HepG2 (cell line): Measurements from ENCODE around the gene ARID5B. TPM values are rescaled to one million over a fixed set of nuclear protein-coding genes. Genes with fewer than 3 reads are reported as not detected.

Source experiments
- BCL6 ChIP-seq: IDR thresholded peaks from 2 replicates; pipeline ENCODE4 v1.6.1; 2016; ENCODE audit warnings: missing genetic modification reagents, missing compliant biosample characterization
- DNMT3B ChIP-seq: conservative IDR thresholded peaks from 2 replicates; pipeline ENCODE4 v1.6.1; 2016; ENCODE audit warnings: missing biosample characterization, control low read depth
- ETV5 ChIP-seq: IDR thresholded peaks from 2 replicates; pipeline ENCODE4 v1.6.1; 2018; ENCODE audit warnings: missing biosample characterization, missing genetic modification reagents, inconsistent platforms, borderline replicate concordance
- GPN1 ChIP-seq: sonication (generic); formaldehyde crosslinking; IDR thresholded peaks from 2 replicates; pipeline ENCODE4 v1.5.1; 2020; ENCODE audit warnings: missing genetic modification reagents, borderline replicate concordance
- JDP2 ChIP-seq: sonication (generic); formaldehyde crosslinking; IDR thresholded peaks from 2 replicates; pipeline ENCODE4 v1.8.1; 2022; ENCODE audit warnings: missing genetic modification reagents, borderline replicate concordance
- MIXL1 ChIP-seq: IDR thresholded peaks from 2 replicates; pipeline ENCODE4 v1.6.1; 2016
- MTF2 ChIP-seq: sonication (generic); formaldehyde crosslinking; IDR thresholded peaks from 2 replicates; pipeline ENCODE4 v1.5.0; 2020; ENCODE audit warnings: missing genetic modification reagents, borderline replicate concordance
- NFIB ChIP-seq: sonication (generic); formaldehyde crosslinking; IDR thresholded peaks from 2 replicates; pipeline ENCODE4 v1.9.0; 2021; ENCODE audit warnings: missing genetic modification reagents, mild to moderate bottlenecking, borderline replicate concordance
- PTBP1 ChIP-seq: fragments of 200-400 bp; formaldehyde crosslinking; IDR thresholded peaks from 2 replicates; pipeline ENCODE4 v1.6.1; 2018; ENCODE audit warnings: low read length, low read depth; ENCODE audit not compliant: poor library complexity, severe bottlenecking
- ZNF567 ChIP-seq: sonication (generic); formaldehyde crosslinking; IDR thresholded peaks from 2 replicates; pipeline ENCODE4 v1.8.1; 2023; ENCODE audit warnings: mild to moderate bottlenecking, missing genetic modification reagents, borderline replicate concordance
- polyA plus RNA-seq, 8 experiments: library from polyadenylated mRNA; depleted of rRNA in 3 of 8; stranded (reverse) in 7 of 8; unstranded in 1 of 8; fragments of >200 nt; fragmentation: Illumina TruSeq in 4 of 8; extraction: Trizol in 4 of 8; gene quantifications; 2 replicates each; pipeline versions ENCODE4 v1.2.1 to v1.2.3, GENCODE V29; 2011 to 2016; ENCODE audit warnings: low read depth in 4 of 8, missing spikeins in 1 of 8, mixed read lengths in 1 of 8; ENCODE audit not compliant: insufficient read depth in 1 of 8
- total RNA-seq, 5 experiments: library from RNA; depleted of rRNA; stranded (reverse); fragments of >200 nt; fragmentation: Illumina TruSeq; extraction: Trizol; gene quantifications; 2 replicates each; pipeline ENCODE4 v1.2.3, GENCODE V29; 2016; ENCODE audit warnings: low read depth in 1 of 5
- TF ChIP-seq, protein P1 (sequence below): sonication (generic); formaldehyde crosslinking; IDR thresholded peaks from 2 replicates; pipeline ENCODE4 v1.5.0; 2020; ENCODE audit warnings: mild to moderate bottlenecking, missing genetic modification reagents
- TF ChIP-seq, protein P2 (sequence below): sonication (generic); formaldehyde crosslinking; conservative IDR thresholded peaks from 2 replicates; pipeline ENCODE4 v1.8.0; 2022; ENCODE audit warnings: mild to moderate bottlenecking, moderate library complexity, missing genetic modification reagents
- TF ChIP-seq, protein P3 (sequence below): sonication (generic); formaldehyde crosslinking; IDR thresholded peaks from 2 replicates; pipeline ENCODE4 v1.4.0; 2020; ENCODE audit warnings: missing genetic modification reagents; ENCODE audit errors: not compliant biosample characterization
- TF ChIP-seq, protein P4 (sequence below): sonication (generic); formaldehyde crosslinking; IDR thresholded peaks from 2 replicates; pipeline ENCODE4 v1.4.0; 2020; ENCODE audit warnings: missing genetic modification reagents, borderline replicate concordance
- TF ChIP-seq, protein P5 (sequence below): IDR thresholded peaks from 2 replicates; pipeline ENCODE4 v1.6.1; 2016; ENCODE audit warnings: low read depth, missing genetic modification reagents, missing compliant biosample characterization

ARID5B gene
- total and polyA plus RNA-seq, 2 of the 13 experiments (the other 11 are each of a cell fraction or from before 2014, with no cell fraction given), result 6.2 to 21.1 TPM

DNA sequence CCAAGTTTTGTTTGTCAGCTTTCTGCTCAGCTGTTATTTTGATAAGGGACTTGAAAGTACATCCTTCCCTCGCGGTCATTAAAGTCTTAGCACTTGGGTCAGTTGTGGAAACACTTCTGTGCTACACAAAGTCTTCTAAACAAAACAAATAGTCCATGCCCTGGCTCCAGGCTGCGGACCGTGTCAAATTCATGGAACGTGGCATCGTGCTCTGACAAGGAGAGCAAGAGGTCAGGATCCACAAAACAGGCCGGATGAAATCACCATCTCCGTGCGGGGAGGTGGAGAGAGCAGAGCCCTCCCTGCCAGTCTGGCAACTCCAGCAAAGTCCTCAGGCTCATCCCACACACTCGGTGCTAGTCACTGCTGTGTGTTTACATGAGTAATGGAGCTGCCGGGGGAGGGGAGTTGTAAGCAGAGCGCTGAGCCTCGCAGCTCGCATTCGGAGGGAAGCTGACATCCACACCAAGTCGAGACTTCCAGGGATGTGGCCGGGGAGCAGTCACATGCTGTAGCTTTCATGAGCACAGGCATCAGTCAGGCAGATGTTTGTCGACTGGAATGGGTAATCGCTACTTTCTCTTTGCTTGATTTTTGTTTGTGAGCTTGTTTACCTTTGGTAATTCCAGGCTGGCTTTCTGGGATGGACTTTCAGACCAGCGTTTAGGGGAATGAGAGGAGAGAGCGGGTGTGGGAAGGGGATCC is 147.6 kb downstream of the ARID5B start (continued):
- TF ChIP-seq, protein P1, sequence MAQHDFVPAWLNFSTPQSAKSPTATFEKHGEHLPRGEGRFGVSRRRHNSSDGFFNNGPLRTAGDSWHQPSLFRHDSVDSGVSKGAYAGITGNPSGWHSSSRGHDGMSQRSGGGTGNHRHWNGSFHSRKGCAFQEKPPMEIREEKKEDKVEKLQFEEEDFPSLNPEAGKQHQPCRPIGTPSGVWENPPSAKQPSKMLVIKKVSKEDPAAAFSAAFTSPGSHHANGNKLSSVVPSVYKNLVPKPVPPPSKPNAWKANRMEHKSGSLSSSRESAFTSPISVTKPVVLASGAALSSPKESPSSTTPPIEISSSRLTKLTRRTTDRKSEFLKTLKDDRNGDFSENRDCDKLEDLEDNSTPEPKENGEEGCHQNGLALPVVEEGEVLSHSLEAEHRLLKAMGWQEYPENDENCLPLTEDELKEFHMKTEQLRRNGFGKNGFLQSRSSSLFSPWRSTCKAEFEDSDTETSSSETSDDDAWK, result no peak
- peak; percentile 91 for TF ChIP-seq DNMT3B
- peak; percentile 31; the same call in 1 of the 2 replicates for TF ChIP-seq ZNF567 (CRISPR knock-in tag)
- TF ChIP-seq, protein P2, sequence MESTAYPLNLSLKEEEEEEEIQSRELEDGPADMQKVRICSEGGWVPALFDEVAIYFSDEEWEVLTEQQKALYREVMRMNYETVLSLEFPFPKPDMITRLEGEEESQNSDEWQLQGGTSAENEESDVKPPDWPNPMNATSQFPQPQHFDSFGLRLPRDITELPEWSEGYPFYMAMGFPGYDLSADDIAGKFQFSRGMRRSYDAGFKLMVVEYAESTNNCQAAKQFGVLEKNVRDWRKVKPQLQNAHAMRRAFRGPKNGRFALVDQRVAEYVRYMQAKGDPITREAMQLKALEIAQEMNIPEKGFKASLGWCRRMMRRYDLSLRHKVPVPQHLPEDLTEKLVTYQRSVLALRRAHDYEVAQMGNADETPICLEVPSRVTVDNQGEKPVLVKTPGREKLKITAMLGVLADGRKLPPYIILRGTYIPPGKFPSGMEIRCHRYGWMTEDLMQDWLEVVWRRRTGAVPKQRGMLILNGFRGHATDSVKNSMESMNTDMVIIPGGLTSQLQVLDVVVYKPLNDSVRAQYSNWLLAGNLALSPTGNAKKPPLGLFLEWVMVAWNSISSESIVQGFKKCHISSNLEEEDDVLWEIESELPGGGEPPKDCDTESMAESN (CRISPR knock-in tag), result peak; percentile 86
- TF ChIP-seq BCL6, result peak; percentile 89
- no peak for TF ChIP-seq GPN1
- peak; percentile 82; the same call in 1 of the 2 replicates for TF ChIP-seq ETV5 (CRISPR knock-in tag)
- TF ChIP-seq MTF2 (CRISPR knock-in tag), result no peak
- TF ChIP-seq, protein P3, sequence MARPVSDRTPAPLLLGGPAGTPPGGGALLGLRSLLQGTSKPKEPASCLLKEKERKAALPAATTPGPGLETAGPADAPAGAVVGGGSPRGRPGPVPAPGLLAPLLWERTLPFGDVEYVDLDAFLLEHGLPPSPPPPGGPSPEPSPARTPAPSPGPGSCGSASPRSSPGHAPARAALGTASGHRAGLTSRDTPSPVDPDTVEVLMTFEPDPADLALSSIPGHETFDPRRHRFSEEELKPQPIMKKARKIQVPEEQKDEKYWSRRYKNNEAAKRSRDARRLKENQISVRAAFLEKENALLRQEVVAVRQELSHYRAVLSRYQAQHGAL, result peak; percentile 83
- peak; percentile 82 for TF ChIP-seq MIXL1 (CRISPR knock-in tag)
- no peak for TF ChIP-seq PTBP1
- TF ChIP-seq NFIB (CRISPR knock-in tag), result no peak
- TF ChIP-seq JDP2 (CRISPR knock-in tag), result no peak; the same call in 1 of the 2 replicates
- TF ChIP-seq, protein P4, sequence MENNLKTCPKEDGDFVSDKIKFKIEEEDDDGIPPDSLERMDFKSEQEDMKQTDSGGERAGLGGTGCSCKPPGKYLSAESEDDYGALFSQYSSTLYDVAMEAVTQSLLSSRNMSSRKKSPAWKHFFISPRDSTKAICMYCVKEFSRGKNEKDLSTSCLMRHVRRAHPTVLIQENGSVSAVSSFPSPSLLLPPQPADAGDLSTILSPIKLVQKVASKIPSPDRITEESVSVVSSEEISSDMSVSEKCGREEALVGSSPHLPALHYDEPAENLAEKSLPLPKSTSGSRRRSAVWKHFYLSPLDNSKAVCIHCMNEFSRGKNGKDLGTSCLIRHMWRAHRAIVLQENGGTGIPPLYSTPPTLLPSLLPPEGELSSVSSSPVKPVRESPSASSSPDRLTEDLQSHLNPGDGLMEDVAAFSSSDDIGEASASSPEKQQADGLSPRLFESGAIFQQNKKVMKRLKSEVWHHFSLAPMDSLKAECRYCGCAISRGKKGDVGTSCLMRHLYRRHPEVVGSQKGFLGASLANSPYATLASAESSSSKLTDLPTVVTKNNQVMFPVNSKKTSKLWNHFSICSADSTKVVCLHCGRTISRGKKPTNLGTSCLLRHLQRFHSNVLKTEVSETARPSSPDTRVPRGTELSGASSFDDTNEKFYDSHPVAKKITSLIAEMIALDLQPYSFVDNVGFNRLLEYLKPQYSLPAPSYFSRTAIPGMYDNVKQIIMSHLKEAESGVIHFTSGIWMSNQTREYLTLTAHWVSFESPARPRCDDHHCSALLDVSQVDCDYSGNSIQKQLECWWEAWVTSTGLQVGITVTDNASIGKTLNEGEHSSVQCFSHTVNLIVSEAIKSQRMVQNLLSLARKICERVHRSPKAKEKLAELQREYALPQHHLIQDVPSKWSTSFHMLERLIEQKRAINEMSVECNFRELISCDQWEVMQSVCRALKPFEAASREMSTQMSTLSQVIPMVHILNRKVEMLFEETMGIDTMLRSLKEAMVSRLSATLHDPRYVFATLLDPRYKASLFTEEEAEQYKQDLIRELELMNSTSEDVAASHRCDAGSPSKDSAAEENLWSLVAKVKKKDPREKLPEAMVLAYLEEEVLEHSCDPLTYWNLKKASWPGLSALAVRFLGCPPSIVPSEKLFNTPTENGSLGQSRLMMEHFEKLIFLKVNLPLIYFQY (CRISPR knock-in tag), result no peak; the same call in 1 of the 2 replicates
- TF ChIP-seq, protein P5, sequence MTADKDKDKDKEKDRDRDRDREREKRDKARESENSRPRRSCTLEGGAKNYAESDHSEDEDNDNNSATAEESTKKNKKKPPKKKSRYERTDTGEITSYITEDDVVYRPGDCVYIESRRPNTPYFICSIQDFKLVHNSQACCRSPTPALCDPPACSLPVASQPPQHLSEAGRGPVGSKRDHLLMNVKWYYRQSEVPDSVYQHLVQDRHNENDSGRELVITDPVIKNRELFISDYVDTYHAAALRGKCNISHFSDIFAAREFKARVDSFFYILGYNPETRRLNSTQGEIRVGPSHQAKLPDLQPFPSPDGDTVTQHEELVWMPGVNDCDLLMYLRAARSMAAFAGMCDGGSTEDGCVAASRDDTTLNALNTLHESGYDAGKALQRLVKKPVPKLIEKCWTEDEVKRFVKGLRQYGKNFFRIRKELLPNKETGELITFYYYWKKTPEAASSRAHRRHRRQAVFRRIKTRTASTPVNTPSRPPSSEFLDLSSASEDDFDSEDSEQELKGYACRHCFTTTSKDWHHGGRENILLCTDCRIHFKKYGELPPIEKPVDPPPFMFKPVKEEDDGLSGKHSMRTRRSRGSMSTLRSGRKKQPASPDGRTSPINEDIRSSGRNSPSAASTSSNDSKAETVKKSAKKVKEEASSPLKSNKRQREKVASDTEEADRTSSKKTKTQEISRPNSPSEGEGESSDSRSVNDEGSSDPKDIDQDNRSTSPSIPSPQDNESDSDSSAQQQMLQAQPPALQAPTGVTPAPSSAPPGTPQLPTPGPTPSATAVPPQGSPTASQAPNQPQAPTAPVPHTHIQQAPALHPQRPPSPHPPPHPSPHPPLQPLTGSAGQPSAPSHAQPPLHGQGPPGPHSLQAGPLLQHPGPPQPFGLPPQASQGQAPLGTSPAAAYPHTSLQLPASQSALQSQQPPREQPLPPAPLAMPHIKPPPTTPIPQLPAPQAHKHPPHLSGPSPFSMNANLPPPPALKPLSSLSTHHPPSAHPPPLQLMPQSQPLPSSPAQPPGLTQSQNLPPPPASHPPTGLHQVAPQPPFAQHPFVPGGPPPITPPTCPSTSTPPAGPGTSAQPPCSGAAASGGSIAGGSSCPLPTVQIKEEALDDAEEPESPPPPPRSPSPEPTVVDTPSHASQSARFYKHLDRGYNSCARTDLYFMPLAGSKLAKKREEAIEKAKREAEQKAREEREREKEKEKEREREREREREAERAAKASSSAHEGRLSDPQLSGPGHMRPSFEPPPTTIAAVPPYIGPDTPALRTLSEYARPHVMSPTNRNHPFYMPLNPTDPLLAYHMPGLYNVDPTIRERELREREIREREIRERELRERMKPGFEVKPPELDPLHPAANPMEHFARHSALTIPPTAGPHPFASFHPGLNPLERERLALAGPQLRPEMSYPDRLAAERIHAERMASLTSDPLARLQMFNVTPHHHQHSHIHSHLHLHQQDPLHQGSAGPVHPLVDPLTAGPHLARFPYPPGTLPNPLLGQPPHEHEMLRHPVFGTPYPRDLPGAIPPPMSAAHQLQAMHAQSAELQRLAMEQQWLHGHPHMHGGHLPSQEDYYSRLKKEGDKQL, result peak; percentile 70; the same call in 1 of the 2 replicates
